Ovary (tissue), 3 donors: ENCODE results near the gene LHX8.

Experiments
- CTCF ChIP-seq, 3 donors: fragments of 450-650 bp in 2 of 3; fragments of 200-600 bp in 1 of 3; IDR thresholded peaks; one replicate each; pipeline versions ENCODE4 v1.5.1 to v1.8.0; 2016 to 2022; ENCODE audit warnings: antibody characterized with exemption in 3 of 3, mild to moderate bottlenecking in 1 of 3
- POLR2A ChIP-seq: fragments of 450-650 bp; IDR thresholded peaks from one replicate; pipeline ENCODE4 v1.6.1; 2017; ENCODE audit warnings: antibody characterized with exemption, mild to moderate bottlenecking, moderate library complexity
- donor health status: DM: no; HTN: no; CAD: no.

GRCh38 chr1:75085931-75086330, 48.3 kb upstream of the LHX8 start:
- TF ChIP-seq CTCF (IDR thresholded peaks at IDR 0.05): no peak
- no peak for TF ChIP-seq POLR2A
